ENCODE measurements around the gene CIC. TPM values are rescaled to one million over a fixed set of nuclear protein-coding genes. Genes with fewer than 3 reads are reported as not detected.

Gene CIC
- total RNA-seq, 1 donor from 2014 or later = 115 TPM

DNA sequence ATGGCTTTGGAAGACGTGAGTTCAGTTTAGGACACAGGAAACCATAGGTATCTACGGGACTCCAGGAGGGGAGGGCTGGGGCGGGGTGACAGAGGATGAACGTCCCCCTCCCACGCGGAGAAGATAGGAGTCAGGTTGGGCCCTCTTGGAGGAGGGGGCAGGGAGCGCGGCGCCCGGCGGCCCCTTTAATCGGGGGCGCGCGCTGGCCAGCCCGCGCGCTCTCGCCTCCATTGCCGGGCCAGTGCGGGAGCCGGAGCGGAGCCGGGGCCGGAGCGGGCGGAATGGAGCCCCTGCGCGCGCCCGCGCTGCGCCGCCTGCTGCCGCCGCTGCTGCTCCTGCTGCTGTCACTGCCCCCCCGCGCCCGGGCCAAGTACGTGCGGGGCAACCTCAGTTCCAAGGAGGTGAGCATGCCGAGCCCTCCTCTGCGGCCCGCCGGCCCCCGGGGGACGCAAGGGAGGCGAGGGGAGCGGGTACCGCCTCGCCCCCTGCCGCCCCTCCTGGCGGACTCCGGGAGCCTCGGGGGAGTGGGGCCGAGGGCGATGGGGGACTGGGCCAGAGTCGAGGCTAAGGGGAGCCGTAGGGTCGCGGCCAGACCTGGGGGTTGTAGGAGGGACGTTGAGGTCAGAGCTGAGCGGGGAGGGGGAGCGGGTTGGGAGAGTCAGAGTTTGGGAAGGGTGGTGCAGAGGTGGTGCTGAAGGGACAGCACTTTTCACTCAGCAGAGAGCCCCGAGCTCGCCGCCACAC lies 44.2 kb downstream of the CIC start, which contains the start of gene TMEM145:
TSS of gene TMEM145 (plus strand) at position 214 of the 744 bp plus-strand sequence. CDS start at position 282, 68 bp downstream.
- peaks cover 13% of the 10 kb centered on the region for H3K27me3 Mint-ChIP-seq (ENCODE audit: unreplicated experiment)
- DNase-seq (ENCODE audit: extremely low spot score, unreplicated experiment) = no peak
- H3K9me3 Mint-ChIP-seq (ENCODE audit: unreplicated experiment) = no peaks in the 10 kb centered on the region
- peaks cover 11% of the 10 kb centered on the region for H3K4me1 Mint-ChIP-seq (ENCODE audit: unreplicated experiment)
- no peak within 1 kb of the TSS for H3K27ac Mint-ChIP-seq (ENCODE audit: unreplicated experiment)
- TF ChIP-seq, protein P1, sequence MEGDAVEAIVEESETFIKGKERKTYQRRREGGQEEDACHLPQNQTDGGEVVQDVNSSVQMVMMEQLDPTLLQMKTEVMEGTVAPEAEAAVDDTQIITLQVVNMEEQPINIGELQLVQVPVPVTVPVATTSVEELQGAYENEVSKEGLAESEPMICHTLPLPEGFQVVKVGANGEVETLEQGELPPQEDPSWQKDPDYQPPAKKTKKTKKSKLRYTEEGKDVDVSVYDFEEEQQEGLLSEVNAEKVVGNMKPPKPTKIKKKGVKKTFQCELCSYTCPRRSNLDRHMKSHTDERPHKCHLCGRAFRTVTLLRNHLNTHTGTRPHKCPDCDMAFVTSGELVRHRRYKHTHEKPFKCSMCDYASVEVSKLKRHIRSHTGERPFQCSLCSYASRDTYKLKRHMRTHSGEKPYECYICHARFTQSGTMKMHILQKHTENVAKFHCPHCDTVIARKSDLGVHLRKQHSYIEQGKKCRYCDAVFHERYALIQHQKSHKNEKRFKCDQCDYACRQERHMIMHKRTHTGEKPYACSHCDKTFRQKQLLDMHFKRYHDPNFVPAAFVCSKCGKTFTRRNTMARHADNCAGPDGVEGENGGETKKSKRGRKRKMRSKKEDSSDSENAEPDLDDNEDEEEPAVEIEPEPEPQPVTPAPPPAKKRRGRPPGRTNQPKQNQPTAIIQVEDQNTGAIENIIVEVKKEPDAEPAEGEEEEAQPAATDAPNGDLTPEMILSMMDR (IDR thresholded peaks at IDR 0.05) = no peak
- H3K4me3 Mint-ChIP-seq (ENCODE audit: unreplicated experiment) = peak within 1 kb of the TSS; percentile 63
- H3K36me3 Mint-ChIP-seq (ENCODE audit: unreplicated experiment) = no peaks in the 10 kb centered on the region

DNA sequence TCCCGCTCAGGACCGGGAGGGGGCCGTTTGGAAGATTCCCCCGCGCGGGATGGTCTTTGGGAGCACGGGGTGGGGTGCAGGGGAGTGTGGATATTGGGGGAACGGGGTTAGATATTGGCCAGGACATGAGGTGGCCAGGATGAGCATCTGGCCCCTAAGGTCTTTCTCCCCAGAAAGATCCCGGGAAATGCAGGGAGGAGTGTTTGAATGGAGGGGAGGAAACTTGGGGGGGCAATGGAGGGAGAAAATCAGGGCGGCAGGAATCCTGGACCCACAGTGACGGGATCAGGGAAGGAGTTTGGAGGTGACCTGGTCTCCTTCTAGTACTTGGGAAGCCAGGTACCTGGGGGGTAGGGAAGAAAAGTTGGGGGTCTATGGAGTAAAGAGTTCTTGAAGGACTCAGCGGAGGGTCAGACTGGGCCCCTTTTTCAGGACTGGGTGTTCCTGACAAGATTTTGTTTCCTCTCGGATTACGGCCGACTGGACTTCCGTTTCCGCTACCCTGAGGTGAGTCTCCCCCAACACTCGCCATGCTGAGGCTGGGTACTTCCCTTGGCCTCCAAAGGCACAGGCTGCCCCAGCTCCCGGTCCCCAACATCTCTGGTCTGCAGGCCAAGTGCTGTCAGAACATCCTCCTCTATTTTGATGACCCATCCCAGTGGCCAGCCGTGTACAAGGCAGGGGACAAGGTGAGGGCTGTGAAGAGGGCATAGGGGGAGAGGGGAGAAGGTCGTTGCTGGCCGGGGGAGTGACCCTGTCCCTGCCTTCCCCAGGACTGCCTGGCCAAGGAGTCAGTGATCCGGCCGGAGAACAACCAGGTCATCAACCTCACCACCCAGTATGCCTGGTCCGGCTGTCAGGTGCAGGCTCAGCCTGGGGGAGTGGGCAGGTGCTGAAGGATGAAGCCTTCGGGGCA lies 45.0 kb downstream of the CIC start:
- H3K9me3 Mint-ChIP-seq (ENCODE audit: unreplicated experiment) = no peaks in the 10 kb centered on the region
- peaks cover 11% of the 10 kb centered on the region for H3K4me1 Mint-ChIP-seq (ENCODE audit: unreplicated experiment)
- peaks cover 13% of the 10 kb centered on the region for H3K27me3 Mint-ChIP-seq (ENCODE audit: unreplicated experiment)
- DNase-seq (ENCODE audit: extremely low spot score, unreplicated experiment) = no peak
- TF ChIP-seq, protein P1 (IDR thresholded peaks at IDR 0.05) = no peak
- peak overlapping the region; percentile 63 for H3K4me3 Mint-ChIP-seq (ENCODE audit: unreplicated experiment)
- no peak overlapping the region for H3K27ac Mint-ChIP-seq (ENCODE audit: unreplicated experiment)
- H3K36me3 Mint-ChIP-seq (ENCODE audit: unreplicated experiment) = no peaks in the 10 kb centered on the region

GRCh38 chr19:42315024-42315423 lies 46.0 kb downstream of the CIC start:
- TF ChIP-seq, protein P1 (IDR thresholded peaks at IDR 0.05) = no peak
- DNase-seq (ENCODE audit: extremely low spot score, unreplicated experiment) = no peak
- Mint-ChIP-seq H3K4me3 (ENCODE audit: unreplicated experiment) (no peak overlapping the region), H3K27me3 (ENCODE audit: unreplicated experiment) (peaks cover 13% of the 10 kb centered on the region), H3K36me3 (ENCODE audit: unreplicated experiment) (no peaks in the 10 kb centered on the region), H3K9me3 (ENCODE audit: unreplicated experiment) (no peaks in the 10 kb centered on the region), H3K27ac (ENCODE audit: unreplicated experiment) (no peak overlapping the region), H3K4me1 (ENCODE audit: unreplicated experiment) (peaks cover 11% of the 10 kb centered on the region)

DNA sequence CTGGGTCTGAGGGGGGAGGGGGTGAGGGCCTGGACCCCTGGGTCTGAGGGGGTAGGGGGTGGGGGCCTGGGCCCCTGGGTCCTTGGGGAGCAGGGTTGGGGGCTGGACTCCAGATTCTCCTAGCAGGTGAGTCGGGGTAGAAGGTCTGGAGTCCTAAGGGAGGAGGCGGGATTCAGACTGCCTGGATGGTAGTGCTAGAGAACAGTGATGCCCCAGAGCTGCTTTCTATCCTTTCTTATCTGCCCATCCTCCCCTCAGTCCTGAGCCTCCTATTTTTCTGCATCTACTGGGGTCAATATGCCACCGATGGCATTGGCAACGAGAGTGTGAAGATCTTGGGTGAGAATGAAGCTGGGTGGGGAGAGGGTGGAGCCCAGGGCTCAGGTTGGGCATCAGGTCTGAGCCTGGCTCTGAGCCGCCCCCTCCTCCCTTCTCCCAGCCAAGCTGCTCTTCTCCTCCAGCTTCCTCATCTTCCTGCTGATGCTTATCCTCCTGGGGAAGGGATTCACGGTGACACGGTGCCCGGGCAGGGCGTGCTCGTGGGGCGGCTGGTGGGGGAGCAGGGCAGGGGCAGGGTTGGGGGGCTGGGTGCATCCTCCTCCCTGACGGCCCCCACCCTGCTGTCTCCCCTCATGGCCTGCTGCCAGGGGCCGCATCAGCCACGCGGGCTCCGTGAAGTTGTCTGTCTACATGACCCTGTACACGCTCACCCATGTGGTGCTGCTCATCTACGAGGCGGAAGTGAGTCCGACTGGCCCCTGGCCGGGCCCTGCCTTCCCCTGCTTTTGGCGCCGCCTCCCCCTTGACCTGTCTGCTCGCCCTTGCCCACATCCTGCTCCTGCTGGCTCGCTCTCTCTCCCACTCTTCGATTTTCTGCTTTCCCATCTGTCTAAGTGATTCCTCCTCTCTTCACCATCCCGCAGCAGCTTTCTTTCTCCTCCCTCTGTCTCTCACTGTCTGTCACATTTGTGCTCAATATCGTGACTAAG lies 47.5 kb downstream of the CIC start:
- Mint-ChIP-seq H3K27ac (ENCODE audit: unreplicated experiment) (no peak overlapping the region), H3K27me3 (ENCODE audit: unreplicated experiment) (peaks cover 21% of the 10 kb centered on the region), H3K4me1 (ENCODE audit: unreplicated experiment) (peaks cover 11% of the 10 kb centered on the region), H3K4me3 (ENCODE audit: unreplicated experiment) (no peak overlapping the region), H3K36me3 (ENCODE audit: unreplicated experiment) (no peaks in the 10 kb centered on the region), H3K9me3 (ENCODE audit: unreplicated experiment) (no peaks in the 10 kb centered on the region)
- DNase-seq (ENCODE audit: extremely low spot score, unreplicated experiment) = no peak
- TF ChIP-seq, protein P1 (IDR thresholded peaks at IDR 0.05) = no peak
